Endothelial cell of umbilical vein (primary cell): ENCODE data around the gene SEMA7A. TPM values are rescaled to one million over a fixed set of nuclear protein-coding genes. Genes with fewer than 3 reads are reported as not detected.

ENCODE experiments used
- BruUV-seq: library from RNA; stranded (reverse); fragments of 400-500 nt; replicated peaks from 2 replicates; lab custom pipeline; 2021; lab: Mats Ljungman, UMichigan
- CTCF ChIA-PET: fragments of 300-600, 350-600 bp; sonication (Branson Sonifier 250); formaldehyde crosslinking; loops from one replicate; lab custom pipeline; 2021; ENCODE audit warnings: antibody characterized with exemption, inconsistent platforms; lab: Charles Lee
- POLR2A ChIA-PET: fragments of 300-600, 350-600 bp; sonication (Branson Sonifier 250); formaldehyde crosslinking; loops from one replicate; lab custom pipeline; 2021; ENCODE audit warnings: antibody characterized with exemption, inconsistent platforms; lab: Charles Lee
- DNase-seq: peaks from one replicate; pipeline ENCODE4 v3.0.0-alpha.2; 2011; ENCODE audit warnings: low read depth, low spot score
- FAIRE-seq: peaks from 2 replicates; lab custom pipeline; 2011; peaks lifted over from hg19 to GRCh38; lab: Jason Lieb, UNC
- H2AFZ ChIP-seq: 2 replicates; pipeline ENCODE4 v1.6.0; 2012; ENCODE audit warnings: low read depth, low read length, control low read depth, inconsistent platforms
- H3K27ac ChIP-seq: 2 replicates; pipeline ENCODE4 v1.5.1; 2011; ENCODE audit warnings: low read depth, mild to moderate bottlenecking, control low read depth, low read length, moderate library complexity; ENCODE audit not compliant: insufficient read depth
- H3K27me3 ChIP-seq, 2 experiments: 2 replicates each; pipeline versions ENCODE4 v1.6.0 to v1.6.1; 2011; ENCODE audit warnings: low read length in 2 of 2, mixed read lengths in 1 of 2; ENCODE audit not compliant: control insufficient read depth in 2 of 2, insufficient read depth in 2 of 2
- H3K36me3 ChIP-seq, 2 experiments: 2 replicates in 1 of 2; 3 replicates in 1 of 2; pipeline ENCODE4 v1.5.1; 2011; ENCODE audit warnings: low read length in 2 of 2, mild to moderate bottlenecking in 1 of 2, moderate library complexity in 1 of 2; ENCODE audit not compliant: control insufficient read depth in 2 of 2, insufficient read depth in 2 of 2; ENCODE audit errors: extremely low read depth in 1 of 2
- H3K4me1 ChIP-seq: 3 replicates; pipeline ENCODE4 v1.5.1; 2011; ENCODE audit warnings: mild to moderate bottlenecking, low read length; ENCODE audit not compliant: control insufficient read depth, insufficient read depth; ENCODE audit errors: extremely low read depth
- H3K4me2 ChIP-seq: 2 replicates; pipeline ENCODE4 v1.6.1; 2011; ENCODE audit warnings: low read length, control low read depth, mixed read lengths; ENCODE audit not compliant: insufficient read depth
- H3K4me3 ChIP-seq, 3 experiments: fragments of 200-600 bp in 1 of 3; sonication (generic), shearing (Covaris generic) in 1 of 3; replicated peaks in 1 of 3; 2 replicates each; pipeline ENCODE4 v1.5.1; 2011 to 2016; ENCODE audit warnings: control low read depth in 3 of 3, low read length in 3 of 3, mild to moderate bottlenecking in 2 of 3, inconsistent platforms in 1 of 3, low read depth in 1 of 3, moderate library complexity in 1 of 3; ENCODE audit not compliant: insufficient read depth in 1 of 3
- H3K79me2 ChIP-seq: 2 replicates; pipeline ENCODE4 v1.6.0; 2012; ENCODE audit warnings: low read length, inconsistent platforms; ENCODE audit not compliant: control insufficient read depth, insufficient read depth
- H3K9ac ChIP-seq: replicated peaks from 2 replicates; pipeline ENCODE3; 2011; ENCODE audit warnings: low read length, control low read depth; ENCODE audit not compliant: insufficient read depth; ENCODE audit errors: extremely low read depth
- H3K9me1 ChIP-seq: replicated peaks from 3 replicates; pipeline ENCODE4 v1.6.0; 2011; ENCODE audit warnings: mild to moderate bottlenecking, low read length; ENCODE audit not compliant: control insufficient read depth, insufficient read depth; ENCODE audit errors: extremely low read depth
- H3K9me3 ChIP-seq: replicated peaks from 2 replicates; pipeline ENCODE4 v1.5.1; 2012; ENCODE audit warnings: low read length, inconsistent platforms; ENCODE audit not compliant: control insufficient read depth, insufficient read depth
- H4K20me1 ChIP-seq: replicated peaks from 2 replicates; pipeline ENCODE3; 2011; ENCODE audit warnings: mild to moderate bottlenecking, low read length; ENCODE audit not compliant: control insufficient read depth, insufficient read depth; ENCODE audit errors: extremely low read depth
- CTCF ChIP-seq, 2 donors: IDR thresholded peaks; 1 replicate in 1 of 2; 2 replicates in 1 of 2; pipeline ENCODE4 v1.5.1; 2011; ENCODE audit warnings: low read length in 2 of 2, mild to moderate bottlenecking in 2 of 2, moderate library complexity in 2 of 2, control low read depth in 1 of 2, inconsistent platforms in 1 of 2, low read depth in 1 of 2; ENCODE audit not compliant: insufficient read depth in 1 of 2; ENCODE audit errors: extremely low read depth in 1 of 2
- EZH2 ChIP-seq: IDR thresholded peaks from 2 replicates; pipeline ENCODE4 v1.6.1; 2012; ENCODE audit warnings: borderline replicate concordance, low read depth, mild to moderate bottlenecking, moderate library complexity, low read length, inconsistent platforms; ENCODE audit not compliant: severe bottlenecking
- FOS ChIP-seq: IDR thresholded peaks from 2 replicates; pipeline ENCODE4 v1.6.1; 2011; ENCODE audit warnings: mild to moderate bottlenecking, low read length, moderate library complexity, borderline replicate concordance; ENCODE audit not compliant: insufficient read depth
- GATA2 ChIP-seq: IDR thresholded peaks from 2 replicates; pipeline ENCODE4 v1.7.0; 2011; ENCODE audit warnings: low read depth, mild to moderate bottlenecking, moderate library complexity, mixed read lengths, low read length; ENCODE audit not compliant: insufficient read length, insufficient read depth
- JUN ChIP-seq: IDR thresholded peaks from 2 replicates; pipeline ENCODE4 v1.6.1; 2011; ENCODE audit warnings: borderline replicate concordance, low read depth; ENCODE audit not compliant: insufficient read length, insufficient read depth
- MAX ChIP-seq: IDR thresholded peaks from 2 replicates; pipeline ENCODE4 v1.6.1; 2011; ENCODE audit not compliant: insufficient read depth, insufficient read length
- MYC ChIP-seq: IDR thresholded peaks from one replicate; pipeline ENCODE4 v1.6.1; 2011; ENCODE audit warnings: mild to moderate bottlenecking, low read depth, low read length
- POLR2A ChIP-seq: IDR thresholded peaks from 2 replicates; pipeline ENCODE4 v1.6.1; 2012; ENCODE audit warnings: low read depth, mild to moderate bottlenecking, control low read depth, low read length
- POLR2AphosphoS5 ChIP-seq: IDR thresholded peaks from 2 replicates; pipeline ENCODE4 v1.6.1; 2012; ENCODE audit warnings: low read depth, mild to moderate bottlenecking, control low read depth, low read length, moderate library complexity; ENCODE audit not compliant: insufficient read depth
- dilution Hi-C: fragments of 300-500 bp; cut with MboI; formaldehyde crosslinking; loops from one replicate; pipeline ENCODE4 v1.15.0; 2019; ENCODE audit warnings: low sequenced_read_pairs; ENCODE audit not compliant: extremely low pct_ligation_motif_present
- intact Hi-C: fragments of 100-400 bp; cut with micrococcal nuclease; formaldehyde crosslinking; loops from one replicate; pipeline ENCODE4 v1.10.0; 2022
- polyA plus RNA-seq, 4 experiments: library from polyadenylated mRNA; depleted of rRNA in 3 of 4; stranded (reverse) in 3 of 4; unstranded in 1 of 4; fragments of >200 nt; gene quantifications; 2 replicates each; pipeline versions ENCODE4 v1.2.1 to v1.2.3, GENCODE V29; 2011 to 2012; ENCODE audit warnings: missing spikeins in 1 of 4
- total RNA-seq: library from RNA; stranded (reverse); gene quantifications from 2 replicates; pipeline ENCODE4 v1.2.3, GENCODE V29; 2021

Gene SEMA7A
- total and polyA plus RNA-seq, 2 donors (not counting 3 experiments of a cell fraction or from before 2014, with no cell fraction given), result 1.7 to 2.0 TPM

- ChIA-PET CTCF (no interaction called here), POLR2A (no interaction called here)
- Histone ChIP-seq H3K4me1 (peaks cover 6% of the 10 kb centered on the region), H3K9ac (no peak overlapping the region), H3K27ac (no peak overlapping the region), H3K27me3 (peaks cover 0 to 6% of the 10 kb centered on the region in 2 experiments), H3K9me1 (no peaks in the 10 kb centered on the region), H4K20me1 (no peaks in the 10 kb centered on the region), H3K9me3 (no peaks in the 10 kb centered on the region), H3K4me2 (no peak overlapping the region), H3K79me2 (no peaks in the 10 kb centered on the region), H2AFZ (no peak overlapping the region), H3K4me3 (no peak overlapping the region), H3K36me3 (no peaks in the 10 kb centered on the region)
- intact Hi-C loops, result no loop called here
- no peak for FAIRE-seq
- no TSS peak for BruUV-seq
- no peak for DNase-seq
- no peak for TF ChIP-seq CTCF (IDR thresholded peaks at IDR 0.05; ENCODE audit: extremely low read depth in 1 of 2, insufficient read depth in 1 of 2, low read depth in 1 of 2, low read length in 2 of 2)
- no peak for TF ChIP-seq FOS
- no peak for TF ChIP-seq EZH2
- TF ChIP-seq GATA2, result no peak
- TF ChIP-seq MYC, result no peak
- no peak for TF ChIP-seq MAX
- TF ChIP-seq POLR2A, result no peak
- TF ChIP-seq POLR2AphosphoS5, result no peak
- no peak for TF ChIP-seq JUN
- dilution Hi-C loops, result no loop called here
Observed at GRCh38 chr15:74398183-74398582, 35.6 kb downstream of the SEMA7A start.
